ENCODE results near the gene DEFB132.

Gene DEFB132

DNA sequence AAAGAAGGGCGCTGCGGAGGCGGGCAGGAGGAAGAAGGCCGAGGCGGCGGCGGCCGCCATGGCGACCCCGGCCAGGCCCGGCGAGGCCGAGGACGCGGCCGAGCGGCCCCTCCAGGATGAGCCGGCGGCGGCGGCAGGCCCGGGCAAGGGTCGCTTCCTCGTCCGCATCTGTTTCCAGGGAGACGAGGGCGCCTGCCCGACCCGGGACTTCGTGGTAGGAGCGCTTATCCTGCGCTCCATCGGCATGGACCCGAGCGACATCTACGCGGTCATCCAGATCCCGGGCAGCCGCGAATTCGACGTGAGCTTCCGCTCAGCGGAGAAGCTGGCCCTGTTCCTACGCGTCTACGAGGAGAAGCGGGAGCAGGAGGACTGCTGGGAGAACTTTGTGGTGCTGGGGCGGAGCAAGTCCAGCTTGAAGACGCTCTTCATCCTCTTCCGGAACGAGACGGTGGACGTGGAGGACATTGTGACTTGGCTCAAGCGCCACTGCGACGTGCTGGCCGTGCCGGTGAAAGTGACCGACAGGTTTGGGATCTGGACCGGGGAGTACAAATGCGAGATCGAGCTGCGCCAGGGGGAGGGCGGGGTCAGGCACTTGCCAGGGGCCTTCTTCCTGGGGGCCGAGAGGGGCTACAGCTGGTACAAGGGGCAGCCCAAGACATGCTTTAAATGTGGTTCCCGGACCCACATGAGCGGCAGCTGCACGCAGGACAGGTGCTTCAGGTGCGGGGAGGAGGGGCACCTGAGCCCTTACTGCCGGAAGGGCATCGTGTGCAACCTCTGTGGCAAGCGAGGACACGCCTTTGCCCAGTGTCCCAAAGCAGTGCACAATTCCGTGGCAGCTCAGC lies 40.6 kb downstream of the DEFB132 start:
- DNase-seq, result no peak

DNA sequence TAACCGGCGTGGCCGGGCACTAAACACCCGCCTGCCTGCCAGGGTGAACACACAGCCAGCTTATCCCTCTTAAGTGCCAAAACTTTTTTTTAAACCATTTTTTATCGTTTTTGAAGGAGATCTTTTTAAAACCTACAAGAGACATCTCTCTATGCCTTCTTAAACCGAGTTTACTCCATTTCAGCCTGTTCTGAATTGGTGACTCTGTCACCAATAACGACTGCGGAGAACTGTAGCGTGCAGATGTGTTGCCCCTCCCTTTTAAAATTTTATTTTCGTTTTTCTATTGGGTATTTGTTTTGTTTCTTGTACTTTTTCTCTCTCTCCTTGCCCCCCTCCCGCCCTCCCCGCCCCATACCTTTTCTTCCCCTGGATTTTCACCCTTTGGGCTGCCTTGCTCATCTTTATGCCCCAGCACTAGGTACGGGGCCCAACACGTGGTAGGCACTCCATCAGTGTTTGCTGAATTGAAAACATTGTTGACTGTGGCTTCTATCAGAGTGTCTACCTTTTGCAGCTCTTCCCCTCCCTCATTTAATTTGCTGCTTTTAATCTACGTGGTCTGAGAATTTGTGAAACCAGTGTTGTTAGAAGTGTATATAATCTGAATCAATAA lies 41.4 kb downstream of the DEFB132 start:
- no peak for DNase-seq

DNA sequence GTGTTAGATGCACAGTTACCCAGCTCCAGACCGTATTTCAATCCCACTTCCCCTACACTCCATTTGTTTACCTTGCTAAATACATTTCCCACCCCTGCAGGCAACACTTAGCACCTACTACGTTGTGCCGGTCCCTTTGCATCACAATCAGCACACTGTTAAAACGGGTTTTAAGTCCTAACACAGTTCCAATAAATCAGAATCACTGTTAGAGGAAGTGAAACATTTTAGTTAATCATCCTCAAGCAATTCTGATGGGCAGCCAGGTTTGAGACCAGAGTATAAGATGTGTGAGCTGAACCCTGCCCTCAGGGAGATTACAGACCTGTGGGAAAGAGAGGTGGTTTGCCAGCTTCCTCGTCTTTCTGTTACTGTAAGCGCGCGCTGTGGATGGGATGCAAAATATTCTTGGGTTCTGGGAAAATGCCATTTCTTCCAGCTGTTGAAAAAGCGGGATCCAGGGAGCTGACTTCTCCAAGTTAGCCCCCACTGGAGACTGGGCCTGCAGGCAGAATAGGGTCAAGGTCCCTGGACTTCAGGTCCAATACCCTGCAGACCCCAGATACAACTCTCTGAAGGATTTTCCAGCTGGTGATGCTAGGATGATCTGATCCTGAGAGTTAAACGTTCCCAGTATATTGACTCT lies 42.9 kb downstream of the DEFB132 start:
- DNase-seq, result no peak

DNA sequence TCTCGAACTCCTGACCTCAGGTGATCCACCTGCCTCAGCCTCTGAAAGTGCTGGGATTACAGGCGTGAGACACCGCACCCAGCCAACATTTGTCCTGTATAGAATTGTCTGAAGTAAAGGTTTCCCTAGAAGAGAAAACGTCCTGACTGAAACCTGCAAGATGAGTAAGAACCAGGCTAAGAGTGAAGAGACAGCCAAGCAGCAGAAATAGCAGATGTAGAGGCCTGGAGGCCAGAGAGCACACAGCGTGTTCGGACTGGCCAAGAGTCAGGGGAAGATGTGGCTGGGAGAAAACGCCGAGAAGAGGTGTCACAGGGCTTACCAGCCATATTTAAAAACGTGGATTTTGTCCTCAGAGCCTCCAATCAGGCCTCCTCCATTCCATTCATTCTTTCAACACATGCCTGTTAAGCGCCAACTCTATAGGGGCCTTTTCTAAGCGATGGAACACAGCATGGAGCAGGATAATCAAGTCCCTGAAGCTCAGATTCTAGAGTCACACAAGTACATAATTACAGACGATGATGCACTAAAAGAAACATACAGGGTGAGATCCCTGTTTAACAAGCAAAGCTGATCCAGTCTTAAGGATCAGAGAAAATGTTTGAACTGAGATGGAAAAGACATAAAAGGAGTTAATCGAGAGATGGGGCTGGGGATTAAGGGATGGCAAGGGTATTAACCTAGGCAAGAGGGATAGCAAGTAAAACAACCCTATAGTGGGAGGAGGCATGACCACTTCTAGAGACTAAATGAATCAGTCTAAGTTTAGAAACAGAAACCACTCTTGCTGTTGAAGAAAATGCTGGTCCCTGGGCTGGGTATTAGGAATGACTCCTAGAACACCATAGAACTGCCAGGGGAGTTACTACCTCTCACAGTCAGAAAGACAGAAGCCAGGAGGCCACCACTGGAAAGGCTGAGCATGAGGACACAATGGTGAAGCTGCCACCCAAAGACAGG lies 44.6 kb downstream of the DEFB132 start:
- DNase-seq, result no peak

DNA sequence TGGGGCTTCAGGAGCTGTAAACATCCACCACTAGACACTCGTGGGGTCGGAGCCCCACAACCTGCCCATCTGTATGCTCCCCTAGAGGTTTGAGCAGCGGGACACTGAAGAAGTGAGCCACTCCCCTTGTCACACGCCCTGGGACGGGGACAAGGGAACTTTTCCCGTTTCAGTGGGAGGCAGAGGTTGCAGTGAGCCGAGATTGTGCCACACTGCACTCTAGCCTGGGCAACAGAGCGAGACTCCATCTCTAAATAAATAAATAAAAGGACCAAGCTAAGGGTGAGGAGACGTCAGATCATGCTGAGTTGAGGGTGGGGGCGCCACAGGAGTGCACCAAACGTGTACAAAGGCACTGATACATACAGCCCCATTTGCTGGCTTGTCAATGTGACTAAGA lies 48.2 kb downstream of the DEFB132 start:
- no peak for DNase-seq

DNA sequence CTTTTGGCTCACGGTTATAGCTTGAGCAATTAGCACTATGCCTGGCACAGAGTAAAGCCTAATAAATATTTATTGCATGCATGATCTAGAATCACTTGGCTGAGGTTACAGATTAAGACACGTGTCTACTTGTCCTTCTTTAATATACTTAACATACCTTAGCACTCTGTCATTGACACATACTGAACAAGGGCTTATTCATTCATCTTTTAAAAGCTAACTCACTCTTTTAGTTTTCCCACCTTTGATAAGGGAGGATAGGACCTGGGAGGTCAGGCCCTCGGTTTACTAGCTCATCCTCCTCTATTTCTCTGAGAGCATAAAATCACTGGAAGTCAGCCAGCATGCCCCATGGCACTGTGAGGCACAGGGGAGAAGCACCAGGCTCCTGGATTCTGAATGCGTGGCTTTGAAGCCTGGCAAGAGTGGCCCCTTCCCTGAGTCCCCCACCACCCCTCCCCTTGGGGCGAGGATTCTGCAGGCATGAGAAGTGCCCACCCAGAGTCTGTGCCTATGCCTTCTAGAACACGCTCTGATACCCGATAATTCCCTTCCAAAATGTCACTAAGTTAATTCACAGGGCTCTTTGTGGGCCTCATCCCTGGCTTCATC lies 51.0 kb downstream of the DEFB132 start:
- DNase-seq, result no peak

DNA sequence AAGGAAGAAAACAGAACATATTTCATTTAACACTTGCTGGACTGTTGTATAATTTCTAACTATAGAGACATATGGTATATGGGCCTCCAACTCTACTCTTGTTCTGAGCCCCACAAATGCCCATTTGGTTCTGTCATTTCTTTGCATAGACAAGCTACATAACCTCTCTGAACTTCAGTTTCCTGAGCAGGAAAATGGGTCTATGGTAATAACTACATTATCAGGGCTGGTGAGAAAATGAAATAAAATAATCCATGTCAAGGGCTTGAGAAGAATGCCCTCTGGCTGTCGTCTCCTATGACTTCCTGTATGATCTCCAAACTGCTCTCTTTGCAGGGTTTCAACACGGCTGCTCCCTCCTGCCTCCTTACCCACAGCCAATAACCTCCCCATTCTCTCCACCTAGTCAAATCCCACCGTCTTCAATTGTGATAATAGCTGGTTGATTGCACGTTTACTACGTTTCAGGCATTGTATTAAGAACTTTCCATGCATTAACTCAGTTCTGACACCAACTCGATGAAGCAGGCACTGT lies 51.8 kb downstream of the DEFB132 start:
- no peak for DNase-seq

DNA sequence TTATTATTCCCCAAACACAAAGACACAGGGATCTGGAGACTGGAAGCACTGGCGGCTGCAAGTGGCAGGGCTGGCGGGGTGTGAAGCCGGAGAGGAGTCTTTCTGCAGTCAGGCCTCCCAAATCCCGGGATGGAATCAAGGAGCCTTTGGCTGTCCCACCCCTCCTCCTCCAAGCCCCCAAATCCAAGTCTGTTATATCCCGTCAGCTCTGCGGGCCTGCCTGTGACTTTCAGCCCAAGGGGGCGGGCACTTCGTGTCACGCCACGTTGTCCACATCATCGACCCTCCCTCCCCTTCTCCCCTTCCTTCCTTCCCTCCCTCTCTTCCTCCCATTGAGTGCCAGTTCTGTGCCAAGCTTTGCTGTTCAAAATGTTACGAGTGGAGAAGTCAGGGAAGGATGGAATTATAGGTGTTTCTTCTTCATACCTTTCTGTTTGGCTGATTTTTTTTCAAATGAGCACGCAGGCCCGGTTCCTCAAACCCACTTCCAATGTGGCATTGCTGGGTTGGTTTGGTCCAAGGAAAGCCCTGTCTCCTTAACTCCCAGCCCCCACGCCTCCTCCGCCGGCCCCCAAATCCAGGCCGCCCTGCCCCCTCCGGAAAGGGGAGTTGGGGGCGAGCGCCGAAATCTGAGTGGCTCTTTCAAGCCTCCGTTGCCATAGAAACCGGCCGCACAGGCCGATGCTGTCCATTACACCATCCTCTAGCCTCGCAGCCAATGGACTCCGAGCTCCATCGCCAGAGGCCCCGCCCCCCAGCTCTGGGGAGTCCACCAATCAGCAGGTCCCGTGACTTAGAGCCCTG lies 52.5 kb downstream of the DEFB132 start:
- DNase-seq, result peak; percentile 99

DNA sequence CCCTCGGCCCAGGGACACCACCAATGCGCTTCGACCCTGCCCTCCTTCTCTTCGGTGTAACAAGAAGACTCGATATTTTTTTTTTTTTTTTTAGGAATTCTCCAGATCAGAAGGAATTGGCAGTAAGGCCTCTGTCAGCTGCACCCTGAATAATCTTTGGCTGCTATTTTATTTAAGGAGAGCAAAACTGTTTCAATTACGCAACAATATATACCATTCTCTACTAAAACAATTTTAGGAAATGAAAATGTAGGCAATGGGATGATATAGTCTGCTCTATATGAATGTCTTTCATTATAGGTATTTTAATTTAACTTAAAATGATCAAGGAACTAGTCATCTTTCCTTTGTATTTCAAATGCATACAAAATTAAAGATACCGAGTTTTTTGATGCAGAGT lies 53.1 kb downstream of the DEFB132 start:
- DNase-seq, result no peak

All from amniotic stem cell (primary cell).